Tibial nerve (tissue), 4 donors: ENCODE measurements around the gene CTSA. TPM values are rescaled to one million over a fixed set of nuclear protein-coding genes. Genes with fewer than 3 reads are reported as not detected.

Source experiments
- DNase-seq, 2 donors: peaks; one replicate each; pipeline ENCODE4 v3.0.0-alpha.2; 2019; ENCODE audit warnings: low spot score in 2 of 2
- H3K27ac ChIP-seq, 4 donors: fragments of 200-600 bp; sonication (generic) in 3 of 4; one replicate each; pipeline ENCODE4 v1.5.1; 2017 to 2019; ENCODE audit warnings: mild to moderate bottlenecking in 1 of 4
- H3K27me3 ChIP-seq, 2 donors: fragments of 200-600 bp; sonication (generic) in 1 of 2; one replicate each; pipeline versions ENCODE4 v1.5.1 to v1.6.0; 2017 to 2019
- H3K36me3 ChIP-seq, 3 donors: fragments of 200-600 bp; sonication (generic); one replicate each; pipeline ENCODE4 v1.5.1; 2018 to 2019
- H3K4me1 ChIP-seq, 4 donors: fragments of 200-600 bp; sonication (generic) in 3 of 4; one replicate each; pipeline ENCODE4 v1.5.1; 2017 to 2019
- H3K4me3 ChIP-seq, 4 donors: fragments of 200-600 bp; sonication (generic) in 3 of 4; one replicate each; pipeline ENCODE4 v1.5.1; 2017 to 2019; ENCODE audit warnings: mild to moderate bottlenecking in 1 of 4, moderate library complexity in 1 of 4
- H3K9me3 ChIP-seq, 4 donors: fragments of 200-600 bp; sonication (generic) in 3 of 4; one replicate each; pipeline ENCODE4 v1.5.1; 2017 to 2019
- EP300 ChIP-seq, 2 donors: sonication (generic); formaldehyde crosslinking; IDR thresholded peaks; one replicate each; pipeline ENCODE4 v1.6.1; 2017; ENCODE audit warnings: antibody characterized with exemption in 2 of 2, mild to moderate bottlenecking in 1 of 2
- POLR2A ChIP-seq, 2 donors: fragments of 450-650 bp; IDR thresholded peaks; one replicate each; pipeline ENCODE4 v1.6.1; 2017; ENCODE audit warnings: antibody characterized with exemption in 2 of 2, mild to moderate bottlenecking in 2 of 2, moderate library complexity in 2 of 2
- WGBS, 2 donors: methylation state at CpG; one replicate each; pipeline ENCODE4 v1.1.5; 2018; 5-methylcytosine and 5-hydroxymethylcytosine counted together
- total RNA-seq, 4 donors: library from RNA; depleted of rRNA; stranded (reverse); fragments of >200 nt; gene quantifications; one replicate each; pipeline ENCODE4 v1.1.0, GENCODE V29; 2016
- TF ChIP-seq, protein P1 (sequence below), 5 experiments: fragments of 200-600 bp in 3 of 5; fragments of 450-650 bp in 2 of 5; sonication (generic) in 3 of 5; IDR thresholded peaks; one replicate each; pipeline ENCODE4 v1.5.1; 2016 to 2019; ENCODE audit warnings: antibody characterized with exemption in 5 of 5, mild to moderate bottlenecking in 3 of 5, moderate library complexity in 2 of 5

Gene CTSA
- total RNA-seq, 4 donors from 2014 or later = 50.4 to 87.3 (median 71.7) TPM

GRCh38 chr20:45937765-45938164, 46.6 kb downstream of the CTSA start:
- 53 to 55% methylated on average over 2 of the region's 2 CpGs for WGBS, 2 donors
- no peak for DNase-seq
- Histone ChIP-seq H3K27me3 (no peaks in the 10 kb centered on the region), H3K27ac (no peak overlapping the region), H3K4me1 (peaks cover 0 to 37% (median 17%) of the 10 kb centered on the region in 4 donors), H3K36me3 (peaks cover 14 to 58% (median 34%) of the 10 kb centered on the region in 3 donors), H3K9me3 (no peaks in the 10 kb centered on the region), H3K4me3 (no peak overlapping the region)
- TF ChIP-seq, protein P1, sequence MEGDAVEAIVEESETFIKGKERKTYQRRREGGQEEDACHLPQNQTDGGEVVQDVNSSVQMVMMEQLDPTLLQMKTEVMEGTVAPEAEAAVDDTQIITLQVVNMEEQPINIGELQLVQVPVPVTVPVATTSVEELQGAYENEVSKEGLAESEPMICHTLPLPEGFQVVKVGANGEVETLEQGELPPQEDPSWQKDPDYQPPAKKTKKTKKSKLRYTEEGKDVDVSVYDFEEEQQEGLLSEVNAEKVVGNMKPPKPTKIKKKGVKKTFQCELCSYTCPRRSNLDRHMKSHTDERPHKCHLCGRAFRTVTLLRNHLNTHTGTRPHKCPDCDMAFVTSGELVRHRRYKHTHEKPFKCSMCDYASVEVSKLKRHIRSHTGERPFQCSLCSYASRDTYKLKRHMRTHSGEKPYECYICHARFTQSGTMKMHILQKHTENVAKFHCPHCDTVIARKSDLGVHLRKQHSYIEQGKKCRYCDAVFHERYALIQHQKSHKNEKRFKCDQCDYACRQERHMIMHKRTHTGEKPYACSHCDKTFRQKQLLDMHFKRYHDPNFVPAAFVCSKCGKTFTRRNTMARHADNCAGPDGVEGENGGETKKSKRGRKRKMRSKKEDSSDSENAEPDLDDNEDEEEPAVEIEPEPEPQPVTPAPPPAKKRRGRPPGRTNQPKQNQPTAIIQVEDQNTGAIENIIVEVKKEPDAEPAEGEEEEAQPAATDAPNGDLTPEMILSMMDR (IDR thresholded peaks at IDR 0.05) = no peak
- TF ChIP-seq EP300 (IDR thresholded peaks at IDR 0.05) = no peak
- TF ChIP-seq POLR2A (IDR thresholded peaks at IDR 0.05) = no peak

DNA sequence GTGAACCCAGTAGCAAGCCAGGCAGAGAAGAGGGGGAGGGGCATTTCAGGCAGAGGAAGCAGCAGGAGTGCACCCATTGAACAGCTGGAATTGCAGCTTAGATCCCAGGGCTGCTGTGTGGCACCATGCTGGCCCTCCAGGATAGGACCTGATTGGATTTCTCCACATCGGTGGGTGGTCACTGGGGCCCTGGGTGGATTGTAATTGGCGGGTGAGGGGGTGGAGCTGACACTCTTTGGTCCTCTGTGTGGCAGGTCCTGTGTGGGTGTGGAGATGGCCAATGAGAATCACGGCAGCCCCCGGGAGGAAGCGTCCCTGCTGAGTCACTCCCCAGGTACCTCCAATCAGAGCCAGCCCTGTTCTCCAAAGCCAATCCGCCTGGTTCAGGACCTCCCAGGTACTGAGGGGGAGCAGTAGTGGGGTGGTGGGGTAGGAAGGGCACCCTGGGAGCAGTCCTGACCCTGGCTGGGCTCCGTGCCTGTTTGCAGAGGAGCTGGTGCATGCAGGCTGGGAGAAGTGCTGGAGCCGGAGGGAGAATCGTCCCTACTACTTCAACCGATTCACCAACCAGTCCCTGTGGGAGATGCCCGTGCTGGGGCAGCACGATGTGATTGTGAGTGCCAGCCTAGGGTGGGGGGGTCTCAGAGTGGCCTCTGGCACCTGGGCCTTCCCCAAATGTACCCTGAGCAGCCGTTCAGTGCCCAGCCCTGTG, 47.7 kb downstream of the CTSA start:
- 82 to 92% methylated on average over 13 of the region's 13 CpGs for WGBS, 2 donors

DNA sequence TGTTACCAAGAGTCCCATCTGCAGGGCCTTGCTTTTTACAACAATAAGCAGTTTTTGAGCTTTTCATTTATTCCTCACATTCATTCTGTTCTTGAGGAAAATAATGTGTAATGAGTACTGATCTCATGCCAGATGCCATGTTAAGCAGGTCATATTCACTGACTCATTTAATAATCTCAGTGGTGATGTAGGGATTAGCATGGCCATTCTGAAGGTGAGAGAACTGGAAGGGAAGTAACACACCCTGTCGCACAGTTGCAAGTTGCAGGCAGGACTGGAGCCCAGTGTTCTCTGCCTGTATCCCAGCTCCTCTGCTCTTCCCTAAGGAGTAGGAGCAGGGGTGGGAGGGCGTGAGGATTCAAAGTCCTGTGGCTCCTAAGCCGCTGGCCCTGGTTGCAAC, 48.9 kb downstream of the CTSA start:
- peaks cover 14 to 81% (median 49%) of the 10 kb centered on the region in 3 donors for H3K36me3 ChIP-seq

More for the DNA sequence above, 47.7 kb downstream of the CTSA start:
- Histone ChIP-seq H3K27ac (no peak overlapping the region), H3K27me3 (no peaks in the 10 kb centered on the region), H3K4me3 (no peak overlapping the region), H3K36me3 (peaks cover 14 to 69% (median 42%) of the 10 kb centered on the region in 3 donors), H3K9me3 (no peaks in the 10 kb centered on the region), H3K4me1 (peaks cover 0 to 26% (median 8%) of the 10 kb centered on the region in 4 donors)
- no peak for DNase-seq
- TF ChIP-seq, protein P1 (IDR thresholded peaks at IDR 0.05) = no peak
- no peak for TF ChIP-seq EP300 (IDR thresholded peaks at IDR 0.05)
- TF ChIP-seq POLR2A (IDR thresholded peaks at IDR 0.05) = no peak

DNA sequence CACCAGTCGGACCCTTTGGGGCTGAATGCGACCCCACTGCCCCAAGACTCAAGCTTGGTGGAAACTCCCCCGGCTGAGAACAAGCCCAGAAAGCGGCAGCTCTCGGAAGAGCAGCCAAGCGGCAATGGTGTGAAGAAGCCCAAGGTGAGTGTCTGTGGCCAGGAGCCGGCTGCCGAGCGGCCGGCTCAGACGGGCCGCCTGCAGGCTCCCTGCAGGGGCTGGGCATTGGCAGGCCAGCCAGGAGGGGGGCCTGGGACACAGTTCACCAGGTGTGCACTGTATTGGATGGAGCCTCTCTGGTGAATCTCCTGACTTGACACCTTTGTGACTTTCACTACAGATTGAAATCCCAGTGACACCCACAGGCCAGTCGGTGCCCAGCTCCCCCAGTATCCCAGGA, 49.3 kb downstream of the CTSA start:
- DNase-seq = no peak
- WGBS, 2 donors = 86 to 88% methylated on average over 13 of the region's 13 CpGs
- Histone ChIP-seq H3K4me3 (no peak overlapping the region), H3K9me3 (no peaks in the 10 kb centered on the region), H3K27me3 (no peaks in the 10 kb centered on the region), H3K4me1 (peaks cover 0 to 27% (median 8%) of the 10 kb centered on the region in 4 donors), H3K27ac (no peak overlapping the region), H3K36me3 (peaks cover 14 to 85% (median 51%) of the 10 kb centered on the region in 3 donors)
- TF ChIP-seq POLR2A (IDR thresholded peaks at IDR 0.05) (no peak), EP300 (IDR thresholded peaks at IDR 0.05) (no peak)
- TF ChIP-seq, protein P1 (IDR thresholded peaks at IDR 0.05) = no peak

More for the DNA sequence above, 48.9 kb downstream of the CTSA start:
- no peak overlapping the region for H3K27ac ChIP-seq
- peaks cover 0 to 26% (median 8%) of the 10 kb centered on the region in 4 donors for H3K4me1 ChIP-seq
- DNase-seq = no peak
- no peaks in the 10 kb centered on the region for H3K27me3 ChIP-seq
- WGBS, 2 donors = 93 to 95% methylated on average over 1 to 3 of the region's 3 CpGs
- no peak overlapping the region for H3K4me3 ChIP-seq
- no peak for TF ChIP-seq EP300 (IDR thresholded peaks at IDR 0.05)
- TF ChIP-seq, protein P1 (IDR thresholded peaks at IDR 0.05) = no peak
- H3K9me3 ChIP-seq = no peaks in the 10 kb centered on the region

DNA sequence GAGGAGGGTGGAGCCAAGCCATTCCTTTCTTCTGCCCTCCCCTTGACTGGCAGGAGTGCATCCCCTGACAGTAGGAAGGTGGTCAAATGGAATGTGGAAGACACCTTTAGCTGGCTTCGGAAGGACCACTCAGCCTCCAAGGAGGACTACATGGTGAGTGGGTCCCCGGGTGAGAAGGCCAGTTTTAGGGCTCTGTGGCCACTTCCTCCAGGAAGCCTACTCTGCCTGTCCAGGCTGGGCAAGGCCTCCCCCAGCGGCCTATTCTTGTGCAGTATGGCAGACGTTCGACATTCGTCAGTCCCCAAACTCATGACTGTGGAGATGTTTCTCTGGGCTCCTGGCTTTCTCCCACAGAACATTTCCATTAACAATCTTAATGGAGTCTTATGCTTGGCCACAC, 52.5 kb downstream of the CTSA start:
- WGBS, 2 donors = 87 to 90% methylated on average over 6 of the region's 6 CpGs
- no peak overlapping the region for H3K27ac ChIP-seq
- no peaks in the 10 kb centered on the region for H3K27me3 ChIP-seq
- no peaks in the 10 kb centered on the region for H3K9me3 ChIP-seq
- peaks cover 0 to 26% (median 2%) of the 10 kb centered on the region in 4 donors for H3K4me1 ChIP-seq
- no peak for TF ChIP-seq EP300 (IDR thresholded peaks at IDR 0.05)
- TF ChIP-seq POLR2A (IDR thresholded peaks at IDR 0.05) = no peak
- TF ChIP-seq, protein P1 (IDR thresholded peaks at IDR 0.05) = no peak
- no peak overlapping the region for H3K4me3 ChIP-seq
- DNase-seq = no peak
- H3K36me3 ChIP-seq = peaks cover 9 to 100% (median 65%) of the 10 kb centered on the region in 3 donors
